ENCODE measurements around the gene ANGPTL8. TPM values are rescaled to one million over a fixed set of nuclear protein-coding genes. Genes with fewer than 3 reads are reported as not detected.

Gene ANGPTL8
- total and polyA plus RNA-seq, 2 of the 13 experiments (the other 11 are each of a cell fraction or from before 2014, with no cell fraction given), result 27.3 to 243 TPM

- 0 out of 2 replicates have a peak, but pooled peaks have one; percentile 37 for TF ChIP-seq ZNF414 (CRISPR knock-in tag; IDR thresholded peaks at IDR 0.05)
- 0 out of 2 replicates have a peak, but pooled peaks have one; percentile 55 for TF ChIP-seq HOXA5 (CRISPR knock-in tag; IDR thresholded peaks at IDR 0.05)
- no peak for TF ChIP-seq HIC2 (CRISPR knock-in tag; IDR thresholded peaks at IDR 0.05; ENCODE audit: low read depth)
- TF ChIP-seq ZNF235 (CRISPR knock-in tag; IDR thresholded peaks at IDR 0.05; ENCODE audit: borderline replicate concordance), result no peak
- TF ChIP-seq ZSCAN22 (CRISPR knock-in tag; IDR thresholded peaks at IDR 0.05), result no peak
- no peak for TF ChIP-seq RELA (CRISPR knock-in tag; IDR thresholded peaks at IDR 0.05)
- no peak for TF ChIP-seq AKAP8 (CRISPR knock-in tag; IDR thresholded peaks at IDR 0.05)
- no peak for TF ChIP-seq HNF1A (IDR thresholded peaks at IDR 0.05; ENCODE audit: low read depth)
- TF ChIP-seq HNF1A (CRISPR knock-in tag; IDR thresholded peaks at IDR 0.05; ENCODE audit: borderline replicate concordance), result peak; percentile 6; the same call in 1 of the 2 replicates
- no peak for TF ChIP-seq ZNF276 (CRISPR knock-in tag; IDR thresholded peaks at IDR 0.05; ENCODE audit: low read depth)
- peak; percentile 41; the same call in 1 of the 2 replicates for TF ChIP-seq ARID4A (CRISPR knock-in tag; IDR thresholded peaks at IDR 0.05; ENCODE audit: borderline replicate concordance)
- no peak for TF ChIP-seq ZNF274 (CRISPR knock-in tag; IDR thresholded peaks at IDR 0.05)
- TF ChIP-seq JDP2 (CRISPR knock-in tag; IDR thresholded peaks at IDR 0.05; ENCODE audit: borderline replicate concordance), result no peak
These were observed 41.9 kb upstream of the ANGPTL8 start, which contains the start of gene KANK2 (continued) for GRCh38 chr19:11197291-11198174.

Data from HepG2 (cell line).